ENCODE results near the gene VPS41.
"Not testable (repeated sequence)": the region's sequence is repeated elsewhere in the genome, so short reads cannot be mapped to it uniquely, and the experiment has no call there.

The VPS41 gene

GRCh38 chr7:38908759-38909335, at the start of gene VPS41:
Gene VPS41 (minus strand): TSS chr7:38909191. CDS start chr7:38909174, 17 bp downstream.
- peak; percentile 82 for DNase-seq (ENCODE audit: low read depth)

- no peak for DNase-seq (ENCODE audit: low read depth)
These were observed 46.9 kb upstream of the VPS41 start for GRCh38 chr7:38955892-38956291.

- DNase-seq (ENCODE audit: low read depth), result no peak
These were observed 45.0 kb upstream of the VPS41 start for GRCh38 chr7:38953971-38954370.

- DNase-seq (ENCODE audit: low read depth), result no peak
These were observed 44.2 kb upstream of the VPS41 start for GRCh38 chr7:38953227-38953626.

- no peak for DNase-seq (ENCODE audit: low read depth)
These were observed 42.2 kb upstream of the VPS41 start for GRCh38 chr7:38951213-38951612.

DNA sequence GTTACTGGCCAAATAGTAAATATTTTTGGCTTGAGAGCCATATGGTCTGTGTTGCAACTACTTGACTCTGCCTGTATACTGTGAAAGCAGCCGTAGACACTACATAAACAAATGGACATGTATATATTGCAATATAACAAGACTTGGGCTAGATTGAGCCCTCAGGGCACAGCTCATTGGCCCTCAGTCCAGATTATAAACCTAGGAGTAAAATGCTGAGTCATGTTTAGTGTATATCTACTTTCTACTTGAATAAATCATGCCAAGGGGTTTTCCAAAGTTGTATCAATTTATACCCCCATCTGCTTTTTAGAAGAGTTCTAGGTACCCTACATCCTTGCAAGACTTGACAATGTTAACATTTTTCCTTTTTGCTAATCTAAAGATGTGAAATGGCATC, 41.3 kb upstream of the VPS41 start:
- peak; percentile 23 for DNase-seq (ENCODE audit: low read depth)

- DNase-seq (ENCODE audit: low read depth), result not testable (repeated sequence)
These were observed 38.5 kb upstream of the VPS41 start for GRCh38 chr7:38947541-38947940.

DNA sequence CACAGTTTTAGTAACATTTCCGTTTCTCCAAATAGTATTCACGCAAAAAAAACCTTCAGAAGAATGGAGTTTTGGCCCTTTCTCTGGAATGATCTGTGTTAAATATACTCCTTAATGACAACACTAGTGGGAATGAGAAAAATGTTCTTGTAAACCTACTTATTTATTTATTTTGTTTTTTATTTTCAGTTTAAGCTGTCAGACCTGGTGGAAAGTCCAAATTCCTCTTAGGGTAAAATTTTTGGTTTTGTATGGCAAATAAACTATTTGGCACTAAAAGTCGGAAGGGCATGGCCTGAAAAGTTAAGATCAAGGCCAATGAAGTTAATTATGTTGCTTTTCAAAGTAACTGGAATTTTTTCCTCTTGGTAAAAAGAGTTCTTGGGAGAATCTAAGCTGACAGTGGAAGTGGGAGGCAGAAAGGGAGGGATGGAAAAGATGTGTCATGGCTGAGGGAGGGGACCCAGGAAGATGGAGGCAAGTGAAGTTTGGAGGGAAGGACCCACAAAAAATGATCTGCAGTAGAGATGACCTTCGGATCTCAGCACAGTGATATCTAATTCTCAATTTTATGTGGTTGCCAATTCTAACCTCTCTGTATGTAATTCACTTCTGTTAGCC, 33.5 kb upstream of the VPS41 start:
- DNase-seq (ENCODE audit: low read depth), result no peak

DNA sequence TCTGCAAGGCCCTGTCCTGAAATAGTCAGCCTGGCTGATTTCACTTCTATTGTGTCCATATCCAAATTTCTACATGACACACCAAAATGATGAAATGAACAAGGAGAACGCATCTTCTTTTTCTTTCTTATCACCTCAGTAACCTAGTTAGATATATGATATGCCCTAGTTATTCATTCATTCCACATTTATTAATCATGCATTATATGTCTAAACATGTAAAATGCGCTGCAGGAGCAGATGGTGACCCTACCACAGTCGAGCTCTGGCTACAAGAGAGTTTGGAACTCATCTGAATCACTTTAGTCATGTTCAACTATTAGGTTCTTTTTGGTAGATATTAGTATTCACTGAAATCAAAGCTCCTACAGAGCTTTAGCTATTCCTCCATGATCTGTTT, 31.8 kb upstream of the VPS41 start:
- no peak for DNase-seq (ENCODE audit: low read depth)

- no peak for DNase-seq (ENCODE audit: low read depth)
These were observed 29.6 kb upstream of the VPS41 start for GRCh38 chr7:38938589-38938988.

- DNase-seq (ENCODE audit: low read depth), result no peak
These were observed 29.1 kb upstream of the VPS41 start for GRCh38 chr7:38938001-38938485.

DNA sequence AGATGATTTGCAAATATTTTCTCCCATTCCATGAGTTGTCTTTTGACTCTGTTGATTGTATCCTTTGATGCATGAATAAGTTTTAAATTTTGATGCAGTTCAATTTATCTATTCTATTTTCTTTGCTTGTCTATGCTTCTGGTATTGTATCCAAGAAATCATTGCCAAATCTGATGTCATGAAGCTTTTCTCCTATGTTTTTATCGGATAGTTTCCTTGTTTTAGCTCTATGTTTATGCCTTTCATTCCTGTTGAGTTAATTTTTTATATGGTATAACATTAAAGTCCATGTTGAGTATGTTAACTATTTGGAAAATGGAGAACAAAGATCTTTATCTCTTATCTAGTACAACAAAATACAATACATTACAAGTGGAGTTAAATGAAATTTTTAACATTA, 27.6 kb upstream of the VPS41 start:
- DNase-seq (ENCODE audit: low read depth), result no peak

DNA sequence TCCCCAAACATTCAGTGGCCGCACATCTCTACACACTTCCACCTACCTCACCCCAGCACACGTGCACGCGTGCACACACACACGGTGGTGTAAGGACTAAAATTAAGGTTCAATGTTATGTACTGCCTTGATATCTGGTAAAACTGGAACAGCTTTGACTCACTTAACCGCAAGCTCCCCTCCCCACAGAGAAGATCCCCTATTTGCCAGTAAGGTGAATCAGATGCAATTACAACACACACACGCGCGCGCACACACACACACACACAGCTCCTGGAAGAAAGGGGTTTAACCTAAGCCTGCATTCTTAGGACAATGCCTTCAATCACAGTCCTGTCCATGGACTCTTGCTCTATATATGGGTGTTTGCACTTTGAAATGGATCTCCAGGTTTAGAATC, 25.5 kb upstream of the VPS41 start:
- no peak for DNase-seq (ENCODE audit: low read depth)

- no peak for DNase-seq (ENCODE audit: low read depth)
These were observed 25.1 kb upstream of the VPS41 start for GRCh38 chr7:38934051-38934450.

DNA sequence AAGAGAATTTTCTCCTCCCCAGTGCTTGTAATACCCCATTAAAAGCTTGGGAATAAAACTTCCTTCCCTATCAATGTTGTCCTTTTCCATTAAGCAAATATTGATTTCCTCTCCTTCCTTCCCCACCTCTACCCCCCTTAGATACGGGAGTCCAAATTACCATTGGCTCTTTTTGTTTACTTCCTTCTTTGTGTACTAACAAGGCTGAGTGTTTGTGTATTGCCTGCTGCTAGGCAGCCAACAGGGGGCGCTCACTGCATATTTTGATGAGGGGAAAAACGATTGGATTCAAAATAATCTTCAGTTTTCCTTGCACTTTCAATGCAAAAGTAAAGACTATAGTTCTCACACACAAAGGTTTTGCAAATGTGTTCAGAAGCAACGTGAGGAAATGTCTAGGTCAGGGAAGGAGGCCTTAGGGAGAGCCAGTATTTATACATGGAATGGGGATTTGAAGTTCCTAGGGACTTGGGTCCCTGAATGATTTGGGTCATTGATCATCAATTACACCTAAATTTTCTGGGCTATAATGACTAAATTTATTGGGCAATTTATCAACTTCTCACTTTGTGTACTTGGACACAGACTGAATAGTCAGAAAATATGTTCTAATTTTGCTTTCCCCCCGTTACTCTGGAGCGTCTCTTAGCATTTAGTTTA, 23.6 kb upstream of the VPS41 start:
- DNase-seq (ENCODE audit: low read depth), result peak; percentile 67

DNA sequence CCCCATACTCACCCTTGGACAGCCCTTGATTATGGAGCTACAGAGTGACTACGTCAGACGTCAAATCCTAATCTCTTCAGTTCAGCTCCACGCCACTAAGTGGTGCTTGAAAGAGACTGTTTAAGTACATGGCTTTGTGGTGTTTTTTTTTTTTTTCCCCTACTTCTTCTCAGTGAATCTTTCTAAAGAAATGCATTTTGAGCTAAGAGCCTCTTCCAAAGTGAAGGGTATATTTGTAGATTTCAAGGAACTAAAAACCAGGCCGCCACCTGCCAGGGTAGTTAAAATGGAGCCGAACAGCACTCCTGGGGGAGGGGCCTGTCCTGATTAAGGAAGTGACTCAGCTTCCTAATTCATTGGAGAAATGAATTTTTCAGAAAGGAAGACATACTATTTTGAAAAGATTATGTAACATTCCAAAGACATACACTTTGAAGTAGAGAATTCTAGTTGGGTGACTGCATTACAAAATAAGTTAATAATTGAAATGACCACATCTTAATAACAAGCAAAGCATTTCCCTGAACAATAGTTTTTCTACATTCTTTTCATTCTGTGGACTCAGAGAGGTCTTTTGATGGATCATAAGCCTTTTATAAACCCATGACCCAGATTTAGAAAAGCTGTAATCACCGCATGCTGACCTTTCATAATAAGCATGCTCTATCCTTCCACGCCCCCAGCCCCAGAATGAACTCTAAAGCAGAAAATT, 20.6 kb upstream of the VPS41 start:
- DNase-seq (ENCODE audit: low read depth), result peak; percentile 10

DNA sequence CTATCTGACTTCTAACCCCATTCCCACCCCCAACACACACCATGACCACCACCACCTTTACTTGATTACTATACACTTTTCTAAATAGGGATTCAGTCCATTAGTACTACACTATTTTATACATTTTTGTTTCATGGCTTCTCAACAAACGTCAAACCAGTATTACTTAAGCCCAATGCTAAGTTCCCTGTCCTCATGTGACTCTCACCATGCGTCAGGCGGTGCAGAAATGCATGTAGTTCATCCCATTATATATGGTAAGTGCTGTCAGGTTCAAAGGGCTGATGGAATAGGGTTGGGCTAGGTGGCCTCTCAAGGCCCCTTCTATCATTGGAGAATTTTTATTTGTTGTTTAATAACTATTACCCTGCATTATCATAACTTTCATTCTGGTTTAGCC, 19.5 kb upstream of the VPS41 start:
- no peak for DNase-seq (ENCODE audit: low read depth)

GRCh38 chr7:38927751-38928150, 18.8 kb upstream of the VPS41 start:
- DNase-seq (ENCODE audit: low read depth), result no peak

GRCh38 chr7:38920731-38921130, 11.7 kb upstream of the VPS41 start:
- no peak for DNase-seq (ENCODE audit: low read depth)

- no peak for DNase-seq (ENCODE audit: low read depth)
These were observed 7.4 kb upstream of the VPS41 start for GRCh38 chr7:38916396-38916795.

- DNase-seq (ENCODE audit: low read depth), result no peak
These were observed 879 bp upstream of the VPS41 start for GRCh38 chr7:38909870-38910269.

GRCh38 chr7:38907766-38908165, 1.2 kb downstream of the VPS41 start:
- DNase-seq (ENCODE audit: low read depth), result no peak

- DNase-seq (ENCODE audit: low read depth), result no peak
These were observed 1.9 kb downstream of the VPS41 start for GRCh38 chr7:38907066-38907465.
